IPS DF 4.7 (cell line): ENCODE data around the gene S100A7A.
"Not testable (repeated sequence)": the region's sequence is repeated elsewhere in the genome, so short reads cannot be mapped to it uniquely, and the experiment has no call there.

Experiments
- DNase-seq: peaks from one replicate; pipeline ENCODE4 v3.0.0-alpha.2; 2013; ENCODE audit warnings: low spot score; ENCODE audit errors: extremely low read depth

Gene S100A7A

GRCh38 chr1:153422450-153423068 lies 6.2 kb downstream of the S100A7A start:
- DNase-seq, result no peak

- DNase-seq, result no peak
Measured at GRCh38 chr1:153426809-153427208, 10.5 kb downstream of the S100A7A start.

DNA sequence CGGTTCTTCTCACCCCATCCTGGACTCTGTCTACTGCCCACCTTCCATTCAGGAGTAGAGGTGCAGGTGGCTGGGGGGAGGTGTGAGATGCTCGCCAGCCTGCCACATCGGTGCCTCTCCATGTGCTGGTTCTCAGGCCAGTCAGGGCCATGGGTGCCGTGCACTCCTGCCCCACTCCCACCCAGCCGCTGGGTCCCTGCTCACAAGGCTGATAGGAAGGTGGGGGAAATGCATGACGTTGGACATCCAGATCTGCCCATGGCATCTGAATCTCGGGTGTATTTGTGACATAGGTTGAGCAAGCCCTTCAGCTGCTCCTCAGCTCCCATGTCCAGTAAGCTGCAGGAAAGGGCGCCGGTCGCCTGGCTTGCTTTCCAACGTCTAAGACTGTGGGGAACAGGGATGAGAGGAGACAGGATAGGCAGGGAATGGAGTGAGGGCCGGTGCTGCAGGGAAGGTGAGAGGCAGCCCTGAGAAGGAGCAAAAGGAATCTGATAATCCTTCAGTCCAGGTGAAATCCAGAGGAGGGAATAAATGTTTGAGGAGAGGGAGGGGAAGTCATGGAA lies 11.8 kb downstream of the S100A7A start:
- no peak for DNase-seq

GRCh38 chr1:153428791-153429190 lies 12.5 kb downstream of the S100A7A start:
- no peak for DNase-seq

DNA sequence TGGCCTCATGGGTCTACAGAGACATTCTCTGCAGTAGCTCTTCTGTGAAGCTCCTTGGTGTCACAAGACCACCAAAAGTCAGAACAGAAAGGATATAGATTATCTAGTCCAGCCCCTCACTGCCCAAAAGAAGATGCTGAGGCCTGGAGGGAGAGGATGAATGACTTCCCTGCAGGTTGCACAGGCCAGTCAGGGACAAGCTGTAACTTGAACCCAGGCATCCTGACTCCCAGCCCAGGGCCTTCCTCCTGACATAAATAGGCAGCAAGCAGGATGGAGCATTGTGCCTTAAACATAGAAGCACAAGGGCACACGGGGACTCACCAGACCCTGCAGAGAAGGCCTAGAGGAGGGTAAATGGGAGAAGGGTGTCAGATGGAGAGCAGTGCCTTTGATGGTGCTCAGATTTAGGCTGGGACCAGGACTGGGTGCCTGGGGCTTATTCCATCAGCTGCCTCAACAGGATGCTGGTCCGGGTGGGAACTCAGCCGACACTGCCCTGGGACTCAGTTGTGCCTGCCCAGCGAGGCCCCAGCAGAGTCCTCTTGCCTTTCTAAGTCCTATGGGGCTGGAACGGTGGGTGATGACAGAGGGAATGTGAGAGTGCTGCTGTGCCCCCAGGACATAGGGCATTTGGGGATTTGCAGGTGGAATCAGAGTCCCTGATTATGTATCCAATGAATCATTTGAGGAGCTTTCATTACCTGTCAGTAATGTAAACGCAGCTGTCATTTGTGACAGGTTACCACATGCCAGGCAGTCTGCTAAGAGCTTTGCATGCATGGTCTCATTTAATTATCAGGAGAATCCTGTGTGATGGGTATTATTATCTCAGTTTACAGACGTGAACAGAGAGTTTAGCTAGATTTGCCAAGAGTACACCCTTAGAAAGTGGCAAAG lies 13.2 kb downstream of the S100A7A start:
- no peak for DNase-seq

DNA sequence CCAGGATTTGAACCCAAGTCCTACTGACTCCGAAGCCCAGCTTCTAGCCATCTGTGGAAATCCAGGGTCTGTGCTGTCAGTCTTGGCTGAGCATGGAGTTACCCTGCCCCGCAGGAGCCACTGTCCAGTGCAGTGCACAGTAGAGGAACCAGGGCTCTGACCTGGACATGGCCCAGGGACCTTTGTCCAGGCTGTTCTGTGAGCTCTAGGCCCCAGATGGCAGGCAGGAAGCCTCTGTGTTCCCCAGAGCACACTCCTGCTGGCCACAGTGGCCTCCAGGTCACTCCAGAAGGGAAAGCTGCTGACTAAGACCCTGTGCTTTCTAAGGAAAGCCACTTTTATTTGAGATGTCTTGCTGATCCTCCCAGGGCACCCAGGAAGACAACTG lies 13.8 kb downstream of the S100A7A start:
- DNase-seq, result no peak

GRCh38 chr1:153430561-153430960 lies 14.2 kb downstream of the S100A7A start:
- no peak for DNase-seq

GRCh38 chr1:153431002-153431401 lies 14.7 kb downstream of the S100A7A start:
- DNase-seq, result no peak

DNA sequence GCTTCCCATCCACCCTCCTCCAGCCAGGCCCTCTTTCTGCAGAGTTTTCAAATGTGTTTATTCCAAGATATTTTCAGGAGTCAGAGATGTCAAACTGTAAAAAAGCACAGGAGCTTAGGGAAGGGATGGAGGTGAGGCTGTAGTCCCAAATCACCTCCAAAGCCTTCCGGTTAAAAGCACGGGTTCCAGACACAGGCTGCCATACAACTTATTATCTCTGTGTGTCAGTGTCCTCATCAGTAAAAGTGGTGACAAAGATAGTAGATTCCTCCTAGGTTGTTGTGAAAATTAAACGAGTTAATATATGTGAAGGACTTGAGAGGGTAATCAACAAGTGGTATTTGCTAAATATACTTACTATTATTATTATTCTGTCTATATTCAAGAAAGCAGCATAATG lies 15.1 kb downstream of the S100A7A start:
- DNase-seq, result no peak

GRCh38 chr1:153431928-153432327 lies 15.6 kb downstream of the S100A7A start:
- no peak for DNase-seq

DNA sequence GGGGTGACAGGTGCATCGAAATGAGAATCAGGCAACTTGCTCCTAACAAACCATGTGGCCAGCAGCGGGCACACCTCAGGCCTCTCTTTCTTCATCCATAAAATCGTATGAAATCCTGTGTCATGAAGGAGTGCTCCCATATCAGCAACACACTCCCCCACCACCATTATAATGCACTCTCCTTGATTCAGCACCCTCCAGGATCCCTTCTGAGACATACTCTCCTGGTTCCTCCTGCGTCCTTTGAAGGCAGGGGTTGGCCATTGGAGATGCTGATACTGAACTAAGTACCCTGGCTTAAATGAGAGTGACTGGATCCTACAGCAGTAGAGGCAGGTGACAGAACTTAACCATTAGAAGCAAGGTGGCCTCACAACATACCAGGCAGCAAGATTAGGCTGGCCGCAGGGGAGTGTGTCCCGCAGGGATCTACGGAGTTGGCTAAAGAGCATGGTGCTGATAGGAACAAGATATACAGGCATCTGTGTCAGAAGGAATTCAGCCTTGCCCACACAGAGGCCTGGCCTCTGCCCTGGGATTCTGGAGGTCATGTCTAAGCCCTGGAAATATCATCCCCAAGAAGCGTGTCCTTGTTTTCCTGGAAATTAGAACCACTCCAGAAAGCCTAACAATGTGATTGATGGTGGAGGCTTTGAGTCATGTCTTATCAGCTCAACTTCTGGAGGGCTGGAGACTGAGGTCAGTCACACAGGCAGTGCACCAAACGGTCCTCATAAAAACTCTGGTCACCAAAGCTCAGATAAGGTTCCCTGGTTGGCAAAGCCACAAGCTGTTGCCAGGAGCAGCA lies 16.8 kb downstream of the S100A7A start:
- DNase-seq, result no peak

GRCh38 chr1:153434746-153435455 lies 18.6 kb downstream of the S100A7A start:
- DNase-seq, result no peak

- DNase-seq, result no peak
Measured at GRCh38 chr1:153437236-153437635, 20.9 kb downstream of the S100A7A start.

DNA sequence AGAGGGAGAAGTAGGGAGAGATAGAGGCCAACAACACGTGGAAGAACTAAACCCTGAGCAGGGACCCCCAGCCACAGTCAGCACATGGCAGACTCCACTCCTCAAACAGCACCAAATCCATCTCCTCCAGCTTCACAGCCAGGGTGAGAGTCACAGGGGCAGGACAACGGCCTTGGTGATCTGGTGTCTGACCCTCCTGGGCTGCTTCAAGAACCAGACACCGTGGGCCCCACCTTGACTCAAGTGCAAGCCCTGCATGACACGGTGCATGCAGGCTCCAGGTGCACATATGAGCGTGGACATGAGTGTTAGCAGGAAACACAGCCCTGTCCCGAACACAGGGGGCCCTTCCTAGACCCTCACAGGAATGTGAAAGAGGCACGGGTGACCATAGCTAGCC lies 22.3 kb downstream of the S100A7A start:
- DNase-seq, result no peak

DNA sequence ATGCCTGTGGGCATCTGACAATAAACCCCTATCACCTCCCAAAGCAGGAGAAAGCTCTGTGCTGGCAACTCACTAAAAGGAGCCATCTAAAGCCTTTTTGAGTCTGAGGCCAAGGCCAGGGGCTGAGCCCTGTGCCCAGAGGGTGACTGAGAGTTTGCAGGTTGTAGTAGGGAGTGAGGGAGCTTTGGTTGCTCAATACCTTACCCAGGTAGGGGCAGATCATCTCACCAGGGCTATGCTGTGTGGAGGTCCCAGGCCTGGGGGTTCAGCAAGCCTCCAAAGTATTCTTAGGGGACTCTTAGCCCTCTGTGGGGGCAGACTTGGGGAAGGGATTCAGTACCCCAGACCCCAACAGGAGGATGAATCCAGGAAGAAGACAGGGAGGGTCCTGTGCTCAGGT lies 23.0 kb downstream of the S100A7A start:
- no peak for DNase-seq

DNA sequence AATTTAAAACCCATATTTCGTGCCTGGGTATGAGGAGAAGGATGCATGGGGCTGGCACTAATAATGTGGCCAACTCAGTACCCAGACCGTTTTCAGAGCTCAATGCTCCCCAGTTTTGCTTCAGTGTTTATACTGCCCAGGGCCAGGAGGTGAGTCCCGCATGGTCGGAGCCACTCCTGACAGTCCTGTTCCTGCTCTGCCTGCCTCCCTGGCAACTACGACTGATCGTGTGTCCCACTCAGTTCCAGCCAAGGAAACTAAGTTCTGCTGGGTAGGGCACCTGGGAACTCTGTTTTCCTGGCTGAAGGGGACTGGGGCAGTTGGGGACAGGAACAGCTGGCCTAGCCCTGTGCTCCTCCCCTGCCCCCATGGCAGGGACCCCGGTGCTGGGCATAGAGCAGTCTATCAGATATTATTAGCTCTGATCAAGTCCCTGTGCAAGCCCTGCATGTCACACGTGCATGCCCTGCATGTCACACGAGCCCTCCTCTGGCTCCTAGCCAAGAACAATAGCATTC lies 25.0 kb downstream of the S100A7A start:
- no peak for DNase-seq

GRCh38 chr1:153443486-153443885 lies 27.2 kb downstream of the S100A7A start:
- no peak for DNase-seq

DNA sequence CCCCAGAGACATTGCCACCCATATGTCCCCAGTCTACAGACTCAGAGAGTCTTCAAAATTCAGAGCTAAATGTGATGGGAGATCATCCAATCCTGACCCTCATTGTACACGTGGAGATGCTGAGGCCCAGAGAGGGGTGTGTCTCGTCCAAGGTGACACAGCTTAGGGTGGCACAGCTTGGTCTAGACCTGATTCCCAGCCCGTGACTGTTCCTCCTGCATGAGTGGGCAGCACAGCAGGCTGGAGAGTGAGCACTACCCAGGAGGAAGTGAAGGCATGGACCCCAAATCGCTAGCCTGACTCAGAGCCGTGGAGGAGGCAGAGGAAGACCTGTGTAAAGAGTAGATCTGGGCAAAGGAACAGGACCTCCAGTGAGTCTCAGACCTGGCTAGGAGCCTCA lies 27.8 kb downstream of the S100A7A start:
- no peak for DNase-seq

- no peak for DNase-seq
Measured at GRCh38 chr1:153447498-153448170, 31.3 kb downstream of the S100A7A start.

DNA sequence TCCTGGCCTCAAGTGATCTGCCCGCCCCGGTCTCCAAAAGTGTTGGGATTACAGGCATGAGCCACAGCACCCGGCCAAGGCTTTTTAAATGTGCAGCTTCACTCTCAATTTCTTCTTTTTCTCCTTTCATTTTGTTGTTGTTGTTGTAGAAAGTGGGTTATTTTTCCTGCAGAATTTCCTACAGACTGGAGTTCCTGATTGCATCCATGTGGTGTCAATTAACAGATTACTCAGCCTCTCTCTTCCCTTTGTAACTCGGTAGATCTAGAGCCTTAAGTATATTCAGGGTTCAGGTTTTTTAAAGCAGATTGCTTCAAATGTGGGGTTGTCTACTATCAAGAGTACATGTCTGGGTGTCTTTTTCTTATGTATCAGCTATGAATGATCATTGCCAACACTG lies 32.5 kb downstream of the S100A7A start:
- not testable (repeated sequence) for DNase-seq
